HepG2 (cell line): Measurements from ENCODE around the gene C1QTNF6. TPM values are rescaled to one million over a fixed set of nuclear protein-coding genes. Genes with fewer than 3 reads are reported as not detected.

Source experiments
- BHLHE40 ChIP-seq: IDR thresholded peaks from 2 replicates; pipeline ENCODE4 v1.6.1; 2011; ENCODE audit warnings: low read length, improper control_type of control experiment
- CENPT ChIP-seq: sonication (generic); formaldehyde crosslinking; IDR thresholded peaks from 2 replicates; pipeline ENCODE4 v1.8.0; 2022; ENCODE audit warnings: low read depth, mild to moderate bottlenecking, moderate library complexity, missing genetic modification reagents
- FIP1L1 ChIP-seq: fragments of 200-400 bp; formaldehyde crosslinking; IDR thresholded peaks from 2 replicates; pipeline ENCODE4 v1.6.1; 2018; ENCODE audit warnings: low read depth, mild to moderate bottlenecking, low read length, moderate library complexity, borderline replicate concordance; ENCODE audit not compliant: insufficient read depth
- FOSL2 ChIP-seq: sonication (generic); formaldehyde crosslinking; IDR thresholded peaks from 2 replicates; pipeline ENCODE4 v1.4.0; 2020; ENCODE audit warnings: missing genetic modification reagents
- HIVEP1 ChIP-seq: sonication (generic); formaldehyde crosslinking; IDR thresholded peaks from 2 replicates; pipeline ENCODE4 v1.4.0; 2020; ENCODE audit warnings: mild to moderate bottlenecking, missing genetic modification reagents
- JUN ChIP-seq: sonication (generic); formaldehyde crosslinking; IDR thresholded peaks from 2 replicates; pipeline ENCODE4 v1.4.0; 2020; ENCODE audit warnings: mild to moderate bottlenecking, missing genetic modification reagents
- KDM5B ChIP-seq: sonication (generic); formaldehyde crosslinking; IDR thresholded peaks from 2 replicates; pipeline ENCODE4 v1.4.0; 2020; ENCODE audit warnings: missing genetic modification reagents, mild to moderate bottlenecking, borderline replicate concordance
- MAFK ChIP-seq, 2 experiments: IDR thresholded peaks in 1 of 2; conservative IDR thresholded peaks in 1 of 2; 2 replicates each; pipeline ENCODE4 v1.6.1; 2011; ENCODE audit warnings: improper control_type of control experiment in 2 of 2, low read length in 2 of 2
- SALL1 ChIP-seq: sonication (generic); formaldehyde crosslinking; IDR thresholded peaks from 2 replicates; pipeline ENCODE4 v1.8.0; 2022; ENCODE audit warnings: mild to moderate bottlenecking, missing genetic modification reagents
- SNAI1 ChIP-seq: sonication (generic); formaldehyde crosslinking; IDR thresholded peaks from 2 replicates; pipeline ENCODE4 v1.5.0; 2020; ENCODE audit warnings: mild to moderate bottlenecking, missing genetic modification reagents, borderline replicate concordance
- SRY ChIP-seq: sonication (generic); formaldehyde crosslinking; IDR thresholded peaks from 2 replicates; pipeline ENCODE4 v1.8.0; 2022; ENCODE audit warnings: mild to moderate bottlenecking, missing genetic modification reagents
- TGIF2 ChIP-seq: IDR thresholded peaks from 2 replicates; pipeline ENCODE4 v1.6.1; 2016; ENCODE audit warnings: control low read depth, missing compliant biosample characterization
- U2AF2 ChIP-seq: fragments of 200-400 bp; formaldehyde crosslinking; IDR thresholded peaks from 2 replicates; pipeline ENCODE4 v1.6.1; 2017; ENCODE audit warnings: low read depth, mild to moderate bottlenecking, low read length
- ZNF468 ChIP-seq: sonication (generic); formaldehyde crosslinking; IDR thresholded peaks from 2 replicates; pipeline ENCODE4 v1.8.0; 2022; ENCODE audit warnings: mild to moderate bottlenecking, moderate library complexity, missing genetic modification reagents
- ZNF768 ChIP-seq: sonication (generic); formaldehyde crosslinking; IDR thresholded peaks from 2 replicates; pipeline ENCODE4 v1.4.0; 2020; ENCODE audit warnings: missing genetic modification reagents
- polyA plus RNA-seq, 8 experiments: library from polyadenylated mRNA; depleted of rRNA in 3 of 8; stranded (reverse) in 7 of 8; unstranded in 1 of 8; fragments of >200 nt; fragmentation: Illumina TruSeq in 4 of 8; extraction: Trizol in 4 of 8; gene quantifications; 2 replicates each; pipeline versions ENCODE4 v1.2.1 to v1.2.3, GENCODE V29; 2011 to 2016; ENCODE audit warnings: low read depth in 4 of 8, missing spikeins in 1 of 8, mixed read lengths in 1 of 8; ENCODE audit not compliant: insufficient read depth in 1 of 8
- total RNA-seq, 5 experiments: library from RNA; depleted of rRNA; stranded (reverse); fragments of >200 nt; fragmentation: Illumina TruSeq; extraction: Trizol; gene quantifications; 2 replicates each; pipeline ENCODE4 v1.2.3, GENCODE V29; 2016; ENCODE audit warnings: low read depth in 1 of 5
- TF ChIP-seq, protein P1 (sequence below): sonication (generic); formaldehyde crosslinking; IDR thresholded peaks from 2 replicates; pipeline ENCODE4 v1.5.0; 2020; ENCODE audit warnings: mild to moderate bottlenecking, missing genetic modification reagents
- TF ChIP-seq, protein P2 (sequence below), 2 experiments: sonication (generic) in 1 of 2; formaldehyde crosslinking in 1 of 2; IDR thresholded peaks; 2 replicates each; pipeline versions ENCODE4 v1.5.1 to v1.6.1; 2011 to 2020; ENCODE audit warnings: borderline replicate concordance in 1 of 2, low read depth in 1 of 2, low read length in 1 of 2, mild to moderate bottlenecking in 1 of 2, missing genetic modification reagents in 1 of 2, moderate library complexity in 1 of 2
- TF ChIP-seq, protein P3 (sequence below): sonication (generic); formaldehyde crosslinking; IDR thresholded peaks from 2 replicates; pipeline ENCODE4 v1.4.0; 2020; ENCODE audit warnings: mild to moderate bottlenecking, missing genetic modification reagents
- TF ChIP-seq, protein P4 (sequence below): sonication (generic); formaldehyde crosslinking; IDR thresholded peaks from 2 replicates; pipeline ENCODE4 v1.4.0; 2020; ENCODE audit warnings: missing genetic modification reagents
- TF ChIP-seq, protein P5 (sequence below): sonication (generic); formaldehyde crosslinking; IDR thresholded peaks from 2 replicates; pipeline ENCODE4 v1.5.0; 2020; ENCODE audit warnings: missing genetic modification reagents, mild to moderate bottlenecking, borderline replicate concordance

The C1QTNF6 gene
- total and polyA plus RNA-seq, 2 of the 13 experiments (the other 11 are each of a cell fraction or from before 2014, with no cell fraction given) = 2.7 to 6.9 TPM

DNA sequence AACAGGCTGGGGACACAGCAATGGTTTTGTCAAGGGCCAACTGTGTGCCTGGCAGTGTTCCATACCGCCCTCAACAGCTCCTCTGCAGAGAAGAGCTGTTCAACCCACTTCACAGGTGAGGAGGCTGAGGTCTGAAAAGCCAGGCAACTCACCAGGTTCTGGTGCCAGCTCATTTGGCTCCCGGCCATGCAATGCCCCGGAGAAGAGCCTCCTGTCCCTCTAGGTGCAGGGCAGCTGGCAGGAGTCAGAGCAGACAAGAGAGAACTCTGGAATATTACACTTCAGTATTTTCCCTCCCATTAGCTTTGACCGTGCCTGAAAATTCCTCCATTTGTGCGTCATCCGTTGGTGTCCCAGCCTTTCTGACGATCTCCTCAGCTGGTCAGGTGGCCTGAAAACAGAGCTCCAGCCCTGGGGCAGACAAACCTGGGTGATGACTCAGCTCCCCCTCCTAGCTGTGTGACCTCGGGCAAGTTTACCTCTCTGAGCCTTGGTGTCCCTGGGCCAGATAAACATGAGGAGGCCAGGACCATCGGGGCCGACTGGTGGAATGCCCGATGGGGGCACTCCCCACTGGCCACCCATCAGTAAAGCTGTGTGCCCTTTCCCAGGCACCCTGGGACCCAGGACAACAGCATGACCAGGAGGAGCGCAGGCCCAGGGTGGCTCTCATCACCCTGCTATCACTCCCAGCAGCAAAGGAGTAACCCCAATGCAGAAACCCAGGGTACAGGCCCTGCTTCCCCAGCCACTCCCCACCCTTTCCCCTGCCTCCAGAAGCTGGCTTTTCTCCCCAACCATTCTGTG lies 9.6 kb upstream of the C1QTNF6 start (continued):
- TF ChIP-seq CENPT (no peak), ZNF768 (CRISPR knock-in tag) (peak; percentile 99), MAFK (conservative IDR thresholded peaks at IDR 0.05 in 1 of 2, IDR thresholded peaks at IDR 0.05 in 1 of 2; ENCODE audit: low read length in 2 of 2) (peak; percentile 8 to 36; a peak in 2 of 4 replicates), JUN (CRISPR knock-in tag) (0 out of 2 replicates have a peak, but pooled peaks have one; percentile 17), TGIF2 (peak; percentile 65; the same call in 1 of the 2 replicates), FIP1L1 (no peak), HIVEP1 (CRISPR knock-in tag) (0 out of 2 replicates have a peak, but pooled peaks have one; percentile 29), KDM5B (CRISPR knock-in tag) (peak; percentile 68), FOSL2 (CRISPR knock-in tag) (peak; percentile 95), SALL1 (0 out of 2 replicates have a peak, but pooled peaks have one; percentile 13), ZNF468 (CRISPR knock-in tag) (0 out of 2 replicates have a peak, but pooled peaks have one; percentile 26), BHLHE40 (0 out of 2 replicates have a peak, but pooled peaks have one; percentile 29), U2AF2 (0 out of 2 replicates have a peak, but pooled peaks have one; percentile 56), SRY (0 out of 2 replicates have a peak, but pooled peaks have one; percentile 39), SNAI1 (no peak)
- TF ChIP-seq, protein P1, sequence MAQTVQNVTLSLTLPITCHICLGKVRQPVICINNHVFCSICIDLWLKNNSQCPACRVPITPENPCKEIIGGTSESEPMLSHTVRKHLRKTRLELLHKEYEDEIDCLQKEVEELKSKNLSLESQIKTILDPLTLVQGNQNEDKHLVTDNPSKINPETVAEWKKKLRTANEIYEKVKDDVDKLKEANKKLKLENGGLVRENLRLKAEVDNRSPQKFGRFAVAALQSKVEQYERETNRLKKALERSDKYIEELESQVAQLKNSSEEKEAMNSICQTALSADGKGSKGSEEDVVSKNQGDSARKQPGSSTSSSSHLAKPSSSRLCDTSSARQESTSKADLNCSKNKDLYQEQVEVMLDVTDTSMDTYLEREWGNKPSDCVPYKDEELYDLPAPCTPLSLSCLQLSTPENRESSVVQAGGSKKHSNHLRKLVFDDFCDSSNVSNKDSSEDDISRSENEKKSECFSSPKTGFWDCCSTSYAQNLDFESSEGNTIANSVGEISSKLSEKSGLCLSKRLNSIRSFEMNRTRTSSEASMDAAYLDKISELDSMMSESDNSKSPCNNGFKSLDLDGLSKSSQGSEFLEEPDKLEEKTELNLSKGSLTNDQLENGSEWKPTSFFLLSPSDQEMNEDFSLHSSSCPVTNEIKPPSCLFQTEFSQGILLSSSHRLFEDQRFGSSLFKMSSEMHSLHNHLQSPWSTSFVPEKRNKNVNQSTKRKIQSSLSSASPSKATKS (CRISPR knock-in tag) = no peak
- TF ChIP-seq, protein P2, sequence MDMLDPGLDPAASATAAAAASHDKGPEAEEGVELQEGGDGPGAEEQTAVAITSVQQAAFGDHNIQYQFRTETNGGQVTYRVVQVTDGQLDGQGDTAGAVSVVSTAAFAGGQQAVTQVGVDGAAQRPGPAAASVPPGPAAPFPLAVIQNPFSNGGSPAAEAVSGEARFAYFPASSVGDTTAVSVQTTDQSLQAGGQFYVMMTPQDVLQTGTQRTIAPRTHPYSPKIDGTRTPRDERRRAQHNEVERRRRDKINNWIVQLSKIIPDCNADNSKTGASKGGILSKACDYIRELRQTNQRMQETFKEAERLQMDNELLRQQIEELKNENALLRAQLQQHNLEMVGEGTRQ (IDR thresholded peaks at IDR 0.05; ENCODE audit: low read depth, low read length) = no peak
- TF ChIP-seq, protein P2 (CRISPR knock-in tag; IDR thresholded peaks at IDR 0.05; ENCODE audit: borderline replicate concordance) = 0 out of 2 replicates have a peak, but pooled peaks have one; percentile 14
- TF ChIP-seq, protein P3, sequence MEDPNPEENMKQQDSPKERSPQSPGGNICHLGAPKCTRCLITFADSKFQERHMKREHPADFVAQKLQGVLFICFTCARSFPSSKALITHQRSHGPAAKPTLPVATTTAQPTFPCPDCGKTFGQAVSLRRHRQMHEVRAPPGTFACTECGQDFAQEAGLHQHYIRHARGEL = peak; percentile 78; the same call in 1 of the 2 replicates
- TF ChIP-seq, protein P4, sequence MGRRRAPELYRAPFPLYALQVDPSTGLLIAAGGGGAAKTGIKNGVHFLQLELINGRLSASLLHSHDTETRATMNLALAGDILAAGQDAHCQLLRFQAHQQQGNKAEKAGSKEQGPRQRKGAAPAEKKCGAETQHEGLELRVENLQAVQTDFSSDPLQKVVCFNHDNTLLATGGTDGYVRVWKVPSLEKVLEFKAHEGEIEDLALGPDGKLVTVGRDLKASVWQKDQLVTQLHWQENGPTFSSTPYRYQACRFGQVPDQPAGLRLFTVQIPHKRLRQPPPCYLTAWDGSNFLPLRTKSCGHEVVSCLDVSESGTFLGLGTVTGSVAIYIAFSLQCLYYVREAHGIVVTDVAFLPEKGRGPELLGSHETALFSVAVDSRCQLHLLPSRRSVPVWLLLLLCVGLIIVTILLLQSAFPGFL (CRISPR knock-in tag) = no peak
- TF ChIP-seq, protein P5, sequence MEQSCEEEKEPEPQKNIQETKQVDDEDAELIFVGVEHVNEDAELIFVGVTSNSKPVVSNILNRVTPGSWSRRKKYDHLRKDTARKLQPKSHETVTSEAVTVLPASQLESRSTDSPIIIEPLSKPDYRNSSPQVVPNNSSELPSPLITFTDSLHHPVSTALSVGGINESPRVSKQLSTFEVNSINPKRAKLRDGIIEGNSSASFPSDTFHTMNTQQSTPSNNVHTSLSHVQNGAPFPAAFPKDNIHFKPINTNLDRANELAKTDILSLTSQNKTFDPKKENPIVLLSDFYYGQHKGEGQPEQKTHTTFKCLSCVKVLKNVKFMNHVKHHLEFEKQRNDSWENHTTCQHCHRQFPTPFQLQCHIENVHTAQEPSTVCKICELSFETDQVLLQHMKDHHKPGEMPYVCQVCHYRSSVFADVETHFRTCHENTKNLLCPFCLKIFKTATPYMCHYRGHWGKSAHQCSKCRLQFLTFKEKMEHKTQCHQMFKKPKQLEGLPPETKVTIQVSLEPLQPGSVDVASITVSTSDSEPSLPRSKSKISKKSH (CRISPR knock-in tag) = 0 out of 2 replicates have a peak, but pooled peaks have one; percentile 35
